ENCODE data around the gene CCDC60.

CCDC60 gene

DNA sequence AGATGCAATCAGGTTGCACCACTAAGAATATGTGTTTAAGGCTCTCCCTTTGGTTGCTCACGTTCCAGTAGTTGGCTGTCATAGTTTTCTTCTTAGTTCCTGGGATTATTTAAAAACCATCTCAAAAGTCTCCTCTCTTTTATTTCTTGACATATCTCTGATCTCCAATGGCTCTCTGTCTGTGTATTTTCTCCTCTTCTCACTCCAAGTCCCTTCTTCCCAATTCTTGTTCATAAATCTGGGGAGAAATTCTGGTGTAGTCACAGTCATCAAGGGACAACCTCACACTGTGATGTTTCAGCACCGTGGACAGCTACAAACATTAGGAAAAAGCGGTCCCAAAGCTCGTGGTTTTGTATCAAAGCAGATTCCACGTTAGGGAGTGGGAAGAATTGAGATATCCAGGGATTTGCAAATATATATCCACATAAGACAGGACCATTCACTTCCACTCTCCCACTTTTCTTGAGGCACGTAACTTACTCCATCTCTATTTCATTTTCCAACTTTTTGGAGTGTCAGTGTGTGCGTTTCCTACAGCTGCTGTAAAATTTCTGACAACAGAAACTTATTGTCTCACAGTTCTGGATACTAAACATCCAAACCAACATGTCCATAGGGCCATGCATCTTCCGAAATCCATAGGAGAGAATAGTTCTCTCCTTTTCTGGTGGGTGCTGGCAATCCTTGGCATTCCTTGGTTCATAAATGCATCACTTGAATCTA lies 178.4 kb downstream of the CCDC60 start:
- peak; percentile 35 for DNase-seq (ENCODE audit: low spot score)
- FAIRE-seq, result no peak

GRCh38 chr12:119528241-119528640 lies 193.7 kb downstream of the CCDC60 start:
- FAIRE-seq, result no peak
- DNase-seq (ENCODE audit: low spot score), result no peak

DNA sequence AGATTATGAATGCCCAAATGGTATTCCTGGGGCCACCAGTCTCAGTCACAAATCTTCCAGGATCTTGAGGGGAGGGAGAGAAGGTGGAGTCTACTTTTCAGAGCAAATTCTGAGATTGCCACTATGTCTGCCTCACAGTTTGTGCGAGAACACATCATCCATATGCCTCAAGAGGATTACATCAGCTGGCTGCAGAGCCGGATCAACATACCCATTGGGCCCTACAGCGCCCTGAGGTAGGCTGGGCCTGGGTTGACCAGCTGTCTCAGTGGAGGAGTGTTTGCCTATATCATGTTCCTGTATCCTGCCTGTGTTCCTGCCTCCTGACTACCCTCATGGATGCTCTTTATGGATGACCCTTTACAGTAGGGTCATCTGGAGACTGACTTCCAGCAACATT lies 205.9 kb downstream of the CCDC60 start:
- FAIRE-seq, result no peak
- no peak for DNase-seq (ENCODE audit: low spot score)

- FAIRE-seq (no peak), DNase-seq (ENCODE audit: low spot score) (peak; percentile 78)
Observed at GRCh38 chr12:119544765-119545625, 210.5 kb downstream of the CCDC60 start.

DNA sequence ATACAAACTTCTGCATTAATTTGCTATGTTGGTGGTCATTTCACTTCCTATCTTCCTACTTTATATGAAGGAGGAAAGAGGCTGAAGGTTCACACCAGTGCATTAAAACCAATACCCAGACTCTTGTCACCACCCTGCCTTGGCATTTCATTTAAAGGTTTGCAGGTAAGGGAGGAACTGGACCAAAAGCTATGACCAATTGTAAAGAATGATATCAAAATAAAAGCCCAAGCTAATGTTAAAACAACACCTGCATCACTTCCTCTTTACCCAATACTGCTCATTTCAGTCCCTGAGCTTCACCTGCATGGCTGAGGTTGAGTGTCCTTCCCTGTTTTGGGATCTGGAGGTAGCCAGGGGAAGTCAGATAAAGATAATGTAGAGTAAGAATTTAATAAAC lies 211.8 kb downstream of the CCDC60 start:
- FAIRE-seq (no peak), DNase-seq (ENCODE audit: low spot score) (no peak)

DNA sequence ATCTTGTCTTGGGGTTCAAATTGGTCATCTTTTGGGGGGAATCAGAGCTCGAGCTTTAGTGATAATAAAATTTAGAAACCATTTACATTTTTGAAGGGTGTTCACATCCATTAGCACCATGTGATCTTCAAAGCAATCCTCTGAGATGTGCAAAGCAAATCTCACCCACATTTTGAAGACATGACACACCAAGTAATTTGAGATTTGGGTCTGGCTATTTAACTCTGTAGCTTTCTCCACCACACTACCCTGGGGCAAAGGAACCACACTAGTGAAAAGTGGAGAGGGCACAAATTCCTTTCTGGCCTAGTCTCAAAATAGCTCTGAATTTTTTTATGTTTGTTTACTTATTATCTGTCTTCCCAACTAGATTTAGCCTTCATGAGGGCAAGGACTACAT lies 212.5 kb downstream of the CCDC60 start:
- DNase-seq (ENCODE audit: low spot score) (no peak), FAIRE-seq (no peak)

DNA sequence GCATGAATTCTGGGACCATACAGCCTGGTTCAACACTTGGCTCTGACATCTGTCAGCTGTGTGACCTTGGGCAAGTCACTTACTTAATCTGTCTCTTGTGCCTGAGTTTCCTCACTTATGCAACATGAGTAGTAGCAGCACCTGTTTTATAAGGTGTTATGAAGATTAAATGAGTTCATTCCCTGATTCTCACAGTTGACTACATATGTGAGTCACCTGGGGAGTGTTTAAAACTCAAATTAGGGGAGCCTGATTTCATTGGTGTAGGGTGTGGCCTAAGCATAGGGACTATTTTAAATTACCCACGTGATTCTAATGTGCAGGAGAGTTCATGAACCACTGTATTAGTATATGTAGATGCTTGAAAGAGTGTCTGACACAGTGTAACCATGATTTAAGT lies 222.3 kb downstream of the CCDC60 start:
- DNase-seq (ENCODE audit: low spot score) (no peak), FAIRE-seq (no peak)

DNA sequence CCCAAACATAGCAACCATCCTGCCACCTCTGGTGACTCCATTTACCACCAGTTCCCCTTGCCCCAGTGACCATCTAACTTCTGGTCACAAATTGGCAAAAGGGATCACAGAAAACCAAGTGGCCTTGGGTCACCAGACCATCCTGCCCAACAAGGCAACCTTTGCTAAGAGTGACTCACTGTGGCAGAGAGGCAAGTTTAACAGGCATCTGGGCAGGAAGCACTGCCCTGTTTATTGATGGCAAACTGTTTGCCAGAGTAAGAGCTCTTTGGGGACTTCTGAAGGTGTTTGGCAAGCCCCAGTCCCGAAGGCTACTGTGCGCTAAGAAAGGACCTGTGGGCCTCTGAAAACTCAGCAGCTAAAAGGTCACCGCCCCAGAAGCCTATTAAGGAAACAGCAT lies 230.9 kb downstream of the CCDC60 start:
- FAIRE-seq (no peak), DNase-seq (ENCODE audit: low spot score) (no peak)

DNA sequence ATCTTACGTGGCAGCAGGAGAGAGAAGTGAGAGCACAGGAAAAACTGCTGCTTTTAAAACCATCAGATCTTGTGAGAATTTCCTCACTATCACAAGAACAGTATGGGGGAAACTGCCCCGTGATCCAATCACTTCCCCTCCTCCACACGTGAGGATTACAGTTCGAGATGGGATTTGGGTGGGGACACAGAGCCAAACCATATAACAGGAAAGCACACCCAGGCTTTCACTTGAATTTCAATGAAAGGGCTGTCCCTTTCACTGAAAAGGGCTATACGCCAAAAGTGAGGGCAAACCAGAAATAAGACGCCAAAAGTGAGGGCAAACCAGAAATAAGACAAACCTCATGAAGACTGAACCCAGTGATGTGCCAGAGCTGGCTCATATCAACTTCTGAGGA lies 236.2 kb downstream of the CCDC60 start:
- DNase-seq (ENCODE audit: low spot score) (no peak), FAIRE-seq (no peak)

DNA sequence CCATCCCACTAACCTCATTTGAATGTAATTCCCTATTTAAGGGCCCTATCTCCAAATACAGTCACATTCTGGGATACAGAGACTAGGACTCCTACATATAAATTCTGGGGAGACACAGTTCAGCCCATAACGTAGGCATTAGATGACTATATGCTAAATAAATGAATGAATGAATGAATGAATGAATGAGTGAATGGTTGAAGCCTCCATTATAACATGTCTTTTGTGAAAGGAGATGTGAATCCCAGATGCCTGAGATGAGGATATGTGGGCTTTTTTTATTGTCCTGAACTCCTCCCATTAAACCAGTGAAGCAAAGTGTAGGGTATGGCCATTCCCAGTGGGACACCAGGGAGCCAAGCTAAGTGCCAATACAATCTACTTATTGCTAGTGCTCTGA lies 238.6 kb downstream of the CCDC60 start:
- FAIRE-seq (no peak), DNase-seq (ENCODE audit: low spot score) (no peak)

DNA sequence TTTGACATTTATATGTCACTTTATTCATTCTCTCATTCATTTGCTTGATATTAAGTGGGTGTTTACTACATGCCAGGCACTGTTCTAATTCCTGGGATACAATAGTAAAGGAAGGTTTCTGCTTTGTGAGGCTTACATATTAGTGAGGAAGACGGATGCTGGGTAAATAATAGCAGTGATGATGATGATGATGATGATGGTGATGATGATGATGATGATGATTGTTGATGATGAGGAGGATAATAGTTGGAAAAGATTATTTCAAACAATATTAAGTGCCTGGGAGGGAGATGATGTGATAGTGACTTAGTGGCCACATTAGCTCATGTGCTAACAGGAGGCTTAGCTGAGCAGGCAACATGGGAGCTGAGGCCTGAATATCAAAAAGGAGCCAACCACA lies 239.7 kb downstream of the CCDC60 start:
- no peak for FAIRE-seq
- DNase-seq (ENCODE audit: low spot score), result no peak

- FAIRE-seq, result no peak
- no peak for DNase-seq (ENCODE audit: low spot score)
Observed at GRCh38 chr12:119576118-119576810, 241.7 kb downstream of the CCDC60 start.

DNA sequence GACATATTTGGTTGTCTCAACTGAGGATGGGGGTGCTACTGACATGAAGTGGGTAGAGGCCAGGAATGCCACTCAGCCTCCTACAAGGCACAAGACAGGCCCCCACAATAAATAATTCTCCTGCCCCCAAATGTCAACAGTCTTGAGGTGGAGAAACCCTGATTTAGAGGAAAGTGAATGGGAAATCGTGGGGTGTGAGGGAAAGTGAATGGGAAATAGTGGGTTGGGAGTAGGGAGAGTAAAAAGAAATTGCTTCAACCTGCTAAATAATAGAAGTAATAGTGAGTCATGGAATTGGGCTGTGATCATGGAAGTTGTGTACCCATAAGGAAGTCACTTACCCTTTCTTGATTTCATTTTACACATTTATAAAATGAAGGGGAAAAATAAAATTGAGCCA lies 242.4 kb downstream of the CCDC60 start:
- no peak for FAIRE-seq

DNA sequence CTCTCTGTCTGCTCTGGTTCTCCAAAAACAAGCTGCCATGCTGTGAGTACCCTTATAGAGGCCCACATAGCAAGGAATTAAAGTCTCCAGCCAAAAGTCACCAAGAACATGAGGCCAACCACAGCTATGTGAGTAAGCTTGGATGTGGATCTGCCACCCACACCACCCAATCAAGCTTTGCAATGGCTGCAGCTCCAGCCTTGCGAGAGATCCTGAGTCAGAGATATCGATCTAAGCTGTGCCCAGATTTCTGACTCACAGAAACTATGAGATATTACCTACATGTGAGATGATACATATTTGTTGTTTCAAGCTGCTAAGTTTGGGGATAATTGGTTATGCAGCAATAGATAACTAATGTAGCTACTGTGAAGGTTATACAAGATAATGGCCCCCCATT lies 243.6 kb downstream of the CCDC60 start:
- no peak for FAIRE-seq
- DNase-seq (ENCODE audit: low spot score), result peak; percentile 33

More for the DNA sequence above, 242.4 kb downstream of the CCDC60 start:
- DNase-seq (ENCODE audit: low spot score), result no peak

GRCh38 chr12:119589097-119589496 lies 254.6 kb downstream of the CCDC60 start:
- no peak for FAIRE-seq
- no peak for DNase-seq (ENCODE audit: low spot score)

GRCh38 chr12:119589634-119590033 lies 255.1 kb downstream of the CCDC60 start:
- FAIRE-seq (no peak), DNase-seq (ENCODE audit: low spot score) (no peak)
